GM19023 (cell line): Measurements from ENCODE around the gene GPAT2.
"Not testable (repeated sequence)": the region's sequence is repeated elsewhere in the genome, so short reads cannot be mapped to it uniquely, and the experiment has no call there.

Source experiments
- ATAC-seq: cut with Tn5 transposase; IDR thresholded peaks from one replicate; pipeline ENCODE4 v1.9.1; 2021; ENCODE audit warnings: mild to moderate bottlenecking, moderate library complexity; ENCODE audit not compliant: unreplicated experiment

GPAT2 gene

DNA sequence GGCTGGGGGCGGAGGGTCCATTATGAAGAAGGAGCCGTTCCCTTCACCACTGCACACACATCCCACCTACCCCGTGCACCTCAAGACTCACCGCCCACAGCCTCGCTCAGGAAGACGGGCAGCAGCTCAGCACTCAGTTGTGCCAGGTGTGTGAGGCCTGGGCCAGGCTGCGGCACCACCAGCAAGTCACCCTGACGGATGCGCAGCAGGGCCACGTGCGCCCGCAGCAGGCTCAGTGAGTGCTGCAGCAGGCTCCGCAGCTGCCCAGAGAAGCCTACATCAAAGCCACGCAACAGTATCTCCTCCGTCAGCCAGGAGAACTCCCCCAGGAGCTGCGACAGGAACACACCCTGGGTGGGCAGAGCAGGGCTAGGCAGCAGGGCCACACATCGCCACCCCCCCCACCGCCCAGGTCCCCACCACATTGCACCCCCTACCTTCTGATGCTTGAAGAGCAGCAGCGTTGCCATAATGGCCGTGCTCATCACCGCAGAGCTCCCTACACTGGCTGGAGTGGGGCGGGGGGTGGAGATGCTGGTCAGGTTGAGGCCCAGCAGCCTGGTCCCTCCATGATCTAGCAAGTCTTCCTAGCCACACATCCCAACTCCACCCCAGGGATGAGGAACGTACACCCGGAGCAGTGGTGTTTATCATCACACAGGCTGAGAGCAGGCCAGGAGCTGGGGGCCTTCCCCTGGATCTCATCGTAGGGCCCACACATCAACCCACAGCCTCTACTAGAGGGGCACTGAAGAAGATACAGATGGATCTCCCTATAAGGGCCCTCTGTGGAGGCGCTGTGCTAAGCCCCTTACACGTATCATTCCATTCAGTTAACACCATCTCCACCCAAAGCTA lies 10.2 kb downstream of the GPAT2 start:
- ATAC-seq = no peak

DNA sequence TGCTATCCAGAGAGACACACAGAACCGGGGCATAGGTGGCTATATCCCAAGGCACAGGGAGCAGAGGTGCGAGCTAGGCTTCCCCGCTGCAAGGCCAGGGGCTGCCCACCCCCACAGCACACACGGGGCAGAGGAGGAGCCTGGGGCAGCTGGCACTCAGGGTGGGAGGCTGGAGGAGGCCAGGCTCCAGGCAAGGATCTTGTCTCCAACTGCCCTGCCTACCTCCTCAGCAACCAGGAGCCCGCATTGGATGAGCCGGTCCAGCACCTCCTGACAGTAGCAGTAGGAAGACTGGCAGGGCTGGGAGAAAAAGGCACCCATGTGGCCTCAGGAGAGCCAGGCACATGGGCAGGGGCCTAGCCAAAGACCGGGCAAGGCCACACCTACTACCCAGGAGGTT lies 11.0 kb downstream of the GPAT2 start:
- ATAC-seq = not testable (repeated sequence)

DNA sequence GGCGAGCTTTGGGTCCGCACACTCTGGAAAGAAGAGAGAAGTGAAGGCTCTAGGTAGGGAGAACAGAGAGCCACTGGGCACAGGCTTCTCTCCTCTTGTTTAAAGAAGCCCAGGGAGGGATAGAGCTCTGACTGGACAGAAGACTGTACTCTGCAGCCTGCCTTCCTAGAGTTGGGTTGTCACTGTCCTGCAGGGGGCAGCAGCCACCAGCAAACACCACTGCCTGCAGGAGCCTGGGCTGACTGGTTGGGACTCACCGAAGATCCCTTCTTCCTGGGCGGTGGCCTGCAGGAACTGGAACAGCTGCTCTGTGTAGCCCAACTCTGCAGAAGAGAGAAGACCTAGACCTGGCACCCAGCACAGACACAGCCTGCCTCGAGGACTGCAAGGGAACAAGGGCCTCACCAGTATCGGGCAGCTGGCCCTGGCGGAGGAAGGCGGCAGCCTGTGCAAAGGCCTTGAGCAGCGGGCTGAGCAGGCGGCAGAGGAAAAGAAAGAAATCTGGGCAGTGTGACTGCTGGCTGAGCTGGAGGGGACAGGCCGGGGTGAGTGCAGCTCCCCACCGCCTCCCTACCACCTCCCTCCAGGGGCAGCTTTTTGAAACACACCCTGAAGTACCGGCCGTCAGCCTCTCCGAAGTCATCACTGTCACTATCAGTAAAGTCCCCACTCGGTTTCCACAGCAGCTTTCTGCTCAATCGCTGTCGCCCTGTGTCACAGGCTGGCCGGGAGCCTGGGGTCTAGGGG lies 11.8 kb downstream of the GPAT2 start:
- ATAC-seq = peak; percentile 72

DNA sequence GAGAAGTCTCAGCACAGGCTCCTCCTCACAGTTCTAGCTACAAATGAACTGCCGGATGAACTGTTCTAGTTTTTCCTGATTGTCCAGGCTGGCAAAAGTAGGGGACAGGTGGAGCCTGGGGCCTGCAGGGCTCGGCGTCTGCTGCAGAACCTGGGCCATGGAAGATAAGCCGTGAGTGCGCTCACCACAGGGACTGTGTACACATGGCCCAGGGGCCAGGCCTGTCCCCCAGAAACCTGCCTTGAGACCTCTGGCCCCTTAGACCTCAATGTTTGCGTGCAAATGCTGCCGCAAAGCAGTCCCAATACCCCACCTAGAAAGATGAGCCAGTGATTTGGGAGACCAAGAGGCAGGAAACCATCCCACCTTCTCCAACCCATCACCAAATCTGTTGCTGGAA lies 12.6 kb downstream of the GPAT2 start:
- not testable (repeated sequence) for ATAC-seq

DNA sequence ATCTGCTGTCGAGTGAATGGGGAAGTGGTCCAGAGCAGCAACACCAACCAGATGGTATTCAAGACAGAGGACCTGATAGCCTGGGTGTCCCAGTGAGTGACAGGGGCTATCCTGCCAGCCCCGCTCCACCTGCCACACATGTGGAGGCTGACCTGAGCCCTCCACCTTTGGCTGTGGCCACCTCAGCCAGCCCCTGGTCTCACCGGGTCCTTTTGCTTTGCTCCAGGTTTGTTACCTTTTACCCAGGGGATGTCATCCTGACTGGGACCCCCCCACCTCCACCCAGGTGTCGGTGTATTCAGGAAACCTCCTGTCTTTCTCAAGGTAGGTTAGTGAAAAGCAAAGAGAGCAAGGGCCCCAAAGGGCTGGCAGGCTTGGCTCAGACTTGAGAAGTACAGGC lies 13.6 kb downstream of the GPAT2 start:
- not testable (repeated sequence) for ATAC-seq

DNA sequence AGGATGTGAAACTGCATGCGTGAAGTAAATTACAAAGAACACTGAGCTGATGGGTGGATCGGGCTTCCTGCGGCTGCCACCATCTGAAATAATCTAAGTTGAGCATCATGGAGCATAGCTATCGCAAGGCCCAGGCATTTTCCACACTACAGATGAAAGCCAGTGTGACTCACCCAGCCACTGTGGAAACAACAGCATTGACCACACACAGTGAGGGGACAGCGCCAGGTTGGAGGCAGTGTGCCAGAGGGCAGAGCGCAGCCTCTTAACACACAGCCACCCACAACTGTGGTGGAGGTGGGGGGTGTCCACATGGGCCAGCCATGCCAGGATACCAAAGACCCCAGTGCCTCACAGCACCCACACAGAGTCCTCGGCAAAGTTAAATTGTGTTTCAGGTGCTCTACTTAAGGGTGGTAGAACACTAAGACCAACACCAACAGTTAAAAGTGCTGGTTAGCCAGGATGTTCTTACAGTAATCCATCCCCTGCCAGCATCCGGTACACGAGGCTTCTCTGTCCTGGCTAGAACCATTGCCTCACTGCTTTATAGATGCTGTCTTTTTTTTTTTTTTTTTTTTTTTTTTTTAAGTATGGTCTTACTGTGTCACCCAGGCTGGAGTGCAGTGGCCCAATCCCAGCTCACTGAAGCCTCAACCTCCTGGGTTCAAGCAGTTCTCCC lies 14.7 kb downstream of the GPAT2 start:
- not testable (repeated sequence) for ATAC-seq

DNA sequence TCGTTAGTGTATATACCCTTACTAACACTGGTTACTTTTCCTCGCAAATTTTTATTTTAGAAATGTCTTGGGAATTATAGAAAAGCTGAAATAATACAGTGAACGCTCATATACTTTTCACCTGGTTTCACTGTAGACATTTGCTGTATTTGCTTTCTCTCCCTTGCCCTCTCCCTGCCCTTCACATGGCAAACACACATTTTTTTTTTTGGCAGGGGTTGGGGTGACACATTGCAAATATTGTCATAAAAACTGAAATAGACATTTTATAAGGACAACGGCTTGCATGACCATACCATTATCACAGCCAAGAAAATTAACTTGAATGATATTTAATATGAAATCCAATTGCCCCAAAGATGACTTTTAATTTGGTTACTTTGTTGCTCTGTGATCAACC lies 18.4 kb downstream of the GPAT2 start:
- not testable (repeated sequence) for ATAC-seq

DNA sequence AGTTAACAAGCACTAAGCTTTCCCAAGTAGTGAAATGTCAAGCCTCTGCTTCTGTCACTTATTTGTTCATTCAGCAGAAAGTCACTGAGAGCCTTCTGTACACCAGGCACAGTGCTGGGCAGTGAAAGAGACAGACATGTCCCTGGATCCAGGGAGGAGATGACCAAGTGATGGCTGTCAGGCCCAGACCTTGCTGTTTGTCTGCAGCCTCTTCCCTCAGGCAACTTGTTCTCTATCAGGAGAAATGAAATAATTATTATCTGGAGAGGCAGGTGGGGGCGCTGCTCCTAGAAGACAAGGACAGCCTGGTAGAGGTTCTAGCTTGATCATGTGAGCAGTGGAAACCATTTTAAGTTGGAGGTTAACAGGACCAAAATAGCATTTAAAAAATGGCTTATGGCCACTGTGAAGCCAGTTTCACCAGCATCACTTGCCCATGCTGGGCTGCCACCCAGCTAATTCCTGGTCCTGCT lies 21.9 kb downstream of the GPAT2 start:
- not testable (repeated sequence) for ATAC-seq

DNA sequence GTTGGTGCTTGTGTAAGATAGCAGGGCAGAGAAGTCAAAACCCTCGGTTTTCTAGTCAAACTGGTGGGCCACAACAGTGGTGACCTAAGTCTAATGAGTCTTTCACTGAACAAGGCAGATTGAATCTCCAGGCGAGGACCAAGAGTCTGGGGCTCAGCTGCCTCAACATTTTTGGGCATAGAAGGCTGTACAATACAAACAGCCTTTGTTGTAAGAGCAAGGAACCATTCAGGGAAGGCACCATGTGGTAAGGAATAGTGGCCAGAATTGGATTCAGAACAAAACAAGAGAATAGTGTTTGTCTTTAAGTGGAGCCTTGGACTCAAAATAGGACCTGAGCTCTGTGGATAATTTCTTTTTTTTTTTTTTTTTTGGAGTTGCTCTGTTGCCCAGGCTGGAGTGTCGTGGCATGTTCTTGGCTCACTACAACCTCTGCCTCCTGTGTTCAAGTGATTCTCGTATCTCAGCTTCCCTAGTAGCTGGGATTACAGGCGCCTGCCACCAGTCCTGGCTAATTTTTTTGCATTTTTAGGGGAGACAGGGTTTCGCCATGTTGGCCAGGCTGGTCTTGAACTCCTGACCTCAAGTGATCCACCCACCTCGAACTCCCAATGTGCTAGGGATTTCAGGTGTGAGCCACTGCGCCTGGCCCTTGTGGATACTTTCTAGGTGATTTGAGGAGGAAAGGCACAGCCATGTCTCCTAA lies 22.5 kb downstream of the GPAT2 start:
- not testable (repeated sequence) for ATAC-seq

DNA sequence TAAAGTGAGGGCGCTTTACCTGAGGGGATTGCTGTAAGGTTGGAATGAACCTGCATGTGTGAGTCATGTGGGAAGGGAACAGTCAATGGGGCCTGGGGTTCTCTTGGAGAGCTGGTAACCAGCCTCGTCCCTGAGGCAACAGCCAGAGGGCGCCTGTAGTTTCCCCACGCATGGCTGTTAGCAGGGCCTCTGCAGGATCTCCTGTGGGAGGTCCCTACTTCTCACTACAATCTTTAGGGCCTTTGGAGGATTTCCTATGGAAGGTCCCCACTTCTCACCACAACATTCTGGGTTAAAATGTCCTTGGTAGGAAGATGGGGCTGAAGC lies 23.6 kb downstream of the GPAT2 start:
- peak; percentile 10 for ATAC-seq

DNA sequence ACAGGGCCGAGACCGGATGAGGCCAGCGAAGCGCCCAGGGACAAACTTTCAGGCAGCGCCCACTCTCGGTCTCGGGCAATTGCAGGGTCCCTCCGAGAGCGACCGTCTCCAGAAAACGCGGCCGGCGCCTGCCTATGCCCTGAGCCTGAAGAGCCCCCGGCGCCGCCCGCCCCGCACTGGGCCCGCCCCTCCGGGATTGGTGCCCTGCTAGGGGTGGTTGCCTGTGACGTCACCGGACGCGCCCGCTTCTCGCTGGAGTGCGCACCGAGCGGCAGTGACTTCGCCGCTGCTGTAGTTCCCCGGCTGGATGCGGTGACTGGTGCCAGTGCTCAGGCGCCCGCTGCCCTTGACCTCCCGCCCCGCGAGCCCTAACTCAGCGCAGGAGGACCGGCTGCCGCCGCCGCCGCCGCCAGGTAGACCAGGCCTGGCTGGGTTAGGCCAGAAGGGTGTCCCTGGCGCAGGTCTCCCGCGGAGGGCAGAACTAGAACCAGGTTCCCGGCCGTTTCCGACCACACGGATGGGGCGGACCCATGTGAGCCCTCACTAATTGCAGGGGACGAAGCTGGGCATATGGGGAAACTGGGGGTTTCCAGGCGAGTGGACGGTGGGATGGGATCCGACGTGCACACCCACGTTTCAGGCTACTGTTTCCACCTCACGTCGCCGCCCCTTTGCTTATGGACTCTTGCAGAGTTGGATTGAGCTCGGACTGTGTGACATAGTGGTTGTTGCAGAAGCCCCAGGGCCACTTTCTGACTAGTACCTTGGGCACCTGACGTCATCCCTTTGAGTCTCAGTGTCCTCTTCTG lies 24.2 kb downstream of the GPAT2 start:
- ATAC-seq = peak; percentile 99

DNA sequence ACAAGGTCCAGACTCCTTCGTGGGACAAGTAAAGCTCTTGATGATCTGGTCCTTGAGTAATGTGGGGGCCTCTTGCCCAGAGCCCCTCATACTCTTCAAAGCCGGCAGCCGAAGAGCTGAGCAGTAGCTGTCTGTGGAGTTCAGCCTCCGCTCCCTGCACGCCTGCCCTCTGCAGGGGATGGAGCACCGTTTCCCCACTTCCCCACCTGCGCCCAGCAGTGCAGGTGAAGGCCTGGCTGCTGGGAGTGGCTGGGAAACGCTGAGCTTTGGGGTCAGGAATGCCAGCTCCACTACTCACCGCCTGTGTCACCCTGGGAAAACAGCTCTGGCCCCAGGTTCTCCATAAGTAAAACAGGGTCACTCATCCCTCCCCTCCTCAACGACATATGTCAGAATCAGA lies 24.9 kb downstream of the GPAT2 start:
- ATAC-seq = not testable (repeated sequence)

DNA sequence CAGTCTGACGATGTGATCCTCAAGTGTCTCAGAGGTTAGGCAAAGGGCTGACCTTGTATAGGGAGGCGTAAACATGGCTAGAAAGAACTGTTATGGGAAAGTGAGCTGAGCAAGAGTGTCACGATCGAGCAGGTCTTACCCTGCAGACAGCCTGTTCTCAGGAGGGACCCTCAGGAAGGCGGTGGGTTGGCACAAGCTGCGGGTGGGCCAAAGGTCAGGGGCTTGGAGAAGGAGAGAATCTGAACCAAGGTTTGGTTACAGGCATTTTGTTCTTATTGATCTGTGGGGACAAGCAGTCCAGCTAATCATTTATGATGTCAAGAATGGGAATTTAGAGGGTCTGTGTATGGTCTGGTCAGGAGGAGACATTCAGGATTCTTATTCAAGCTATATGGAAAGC lies 26.7 kb downstream of the GPAT2 start:
- ATAC-seq = not testable (repeated sequence)

DNA sequence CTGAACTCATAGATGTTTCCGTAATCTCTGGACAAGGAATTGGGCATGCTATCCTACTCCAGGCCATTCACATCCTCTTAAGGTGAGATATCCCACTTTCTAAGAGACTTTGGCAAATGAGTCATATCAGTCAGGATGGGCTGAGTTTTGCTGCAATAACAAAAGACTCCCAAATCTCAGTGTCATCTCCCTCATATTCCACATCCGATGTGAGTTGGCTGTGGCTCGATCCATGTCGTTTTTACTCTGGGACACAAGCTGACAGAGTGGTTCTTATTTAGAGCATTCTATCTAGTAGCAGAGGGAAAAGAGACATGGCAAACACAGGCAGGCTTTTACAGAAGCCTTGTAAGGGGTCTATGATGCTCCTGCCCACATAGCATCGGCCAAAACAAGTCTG lies 28.5 kb downstream of the GPAT2 start:
- not testable (repeated sequence) for ATAC-seq

DNA sequence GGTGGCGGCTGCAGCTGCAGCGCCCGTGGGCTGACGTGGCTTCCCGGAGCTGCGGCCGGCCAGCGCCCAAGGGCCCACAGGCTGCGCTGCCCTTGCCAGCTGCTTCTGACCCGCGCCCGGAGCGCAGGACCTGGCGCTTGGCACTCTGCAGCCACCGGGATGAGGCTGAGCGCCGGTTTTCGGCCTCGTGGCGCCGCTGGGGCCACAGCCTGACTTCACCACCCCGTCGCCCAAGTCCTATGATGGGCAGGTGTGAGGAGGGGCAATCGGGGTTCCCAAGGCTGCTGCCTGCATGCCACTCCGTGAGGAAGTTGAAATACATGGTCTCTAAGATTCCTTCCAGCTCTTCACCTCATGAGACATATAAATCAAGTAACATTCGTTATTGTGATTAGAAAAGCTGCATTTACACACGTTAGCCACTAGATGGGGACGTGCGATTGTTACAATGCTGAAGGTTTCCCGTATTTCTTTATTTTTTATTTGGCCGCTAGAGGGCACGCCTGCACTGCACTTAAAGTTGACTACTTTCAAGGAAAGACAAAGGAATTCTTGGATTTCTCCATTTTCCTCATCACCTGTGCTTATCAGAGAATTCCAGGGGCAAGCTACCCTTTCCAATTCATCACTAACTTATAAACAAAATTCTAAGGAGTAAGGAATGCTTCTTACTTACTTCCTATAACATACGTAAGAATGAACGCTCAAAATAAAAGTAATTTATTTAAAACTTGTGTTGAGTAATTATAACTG lies 42.0 kb downstream of the GPAT2 start:
- not testable (repeated sequence) for ATAC-seq

DNA sequence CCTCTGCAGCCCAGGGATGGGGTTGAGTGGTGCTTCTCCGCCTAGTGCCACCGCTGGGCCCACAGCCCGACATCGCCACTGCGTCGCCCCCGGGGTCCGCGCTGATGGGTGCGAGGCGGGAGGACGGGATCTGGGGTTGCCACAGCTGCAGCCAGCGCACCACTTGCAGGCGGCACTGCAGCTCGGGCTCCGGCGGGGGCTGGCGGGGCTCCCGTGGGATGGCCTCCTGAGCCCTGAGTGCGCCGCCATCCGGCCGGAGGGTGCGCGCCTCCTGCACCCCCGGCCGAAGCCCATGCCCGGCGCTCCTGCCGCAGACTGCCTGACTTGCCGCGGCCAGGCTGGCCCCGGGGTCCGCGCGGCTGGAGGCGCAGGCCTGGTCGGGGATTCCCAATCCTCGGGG lies 42.6 kb downstream of the GPAT2 start:
- peak; percentile 55 for ATAC-seq

DNA sequence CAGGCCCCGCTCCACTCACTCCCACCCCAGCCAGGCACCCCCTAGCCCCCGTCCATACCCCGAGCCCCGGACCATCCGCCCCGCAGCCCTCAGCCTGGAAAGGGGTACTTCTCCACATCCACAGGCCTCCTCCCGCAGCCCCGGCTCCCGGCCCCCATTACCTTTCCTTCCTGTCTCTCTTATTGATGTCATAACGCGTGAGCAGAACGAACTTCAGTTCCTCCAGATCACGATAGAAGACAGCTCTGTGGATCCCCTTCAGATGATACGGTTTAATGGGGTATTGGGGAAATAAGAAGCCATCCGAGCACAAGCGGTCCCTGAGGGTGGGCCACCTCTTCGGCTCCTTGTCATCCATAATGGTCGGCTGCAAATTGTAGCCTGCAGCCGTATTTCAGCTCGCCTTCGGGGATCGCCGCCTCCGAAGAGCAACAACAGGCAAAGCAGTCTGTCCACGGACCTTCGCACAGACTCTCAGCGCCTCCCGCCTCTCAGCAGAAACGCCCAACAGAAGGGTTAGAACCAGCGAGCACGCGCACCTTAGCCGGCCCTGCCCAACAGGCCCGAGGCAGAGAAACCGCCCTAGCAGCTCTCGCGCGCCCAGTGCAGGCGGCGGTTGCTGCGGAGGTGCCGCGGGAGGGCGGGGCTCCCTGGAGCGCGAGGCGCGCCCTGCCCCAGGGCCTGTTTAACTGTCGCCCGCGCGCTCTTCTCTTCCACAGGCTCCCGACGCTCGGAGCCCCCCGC lies 43.2 kb downstream of the GPAT2 start, which contains the start of gene ANKRD36C:
Gene ANKRD36C (minus strand): TSS at position 474 of the 744 bp plus-strand sequence. CDS start 116 bp downstream, at position 358.
- ATAC-seq = peak; percentile 92

DNA sequence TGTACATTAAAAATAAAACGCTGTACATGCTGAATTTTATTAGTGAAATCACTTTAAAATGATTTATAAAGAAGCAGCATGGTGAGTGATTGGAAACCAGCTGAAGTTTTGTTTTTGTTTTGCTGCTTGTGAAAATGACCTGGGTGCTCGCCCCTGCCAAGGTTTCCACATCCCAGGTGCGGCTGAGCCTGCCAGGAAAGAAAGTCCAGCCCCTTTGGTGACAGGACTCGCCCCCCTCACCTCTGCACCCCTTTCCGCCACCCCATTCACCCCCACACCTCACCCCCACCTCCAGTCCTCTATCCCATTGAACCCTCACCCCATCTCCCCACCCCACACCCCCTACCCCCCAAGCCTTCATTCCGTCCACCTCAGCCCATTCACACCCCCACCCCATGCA lies 43.8 kb downstream of the GPAT2 start:
- not testable (repeated sequence) for ATAC-seq
